A673 (cell line): ENCODE measurements around the gene PTPRK. TPM values are rescaled to one million over a fixed set of nuclear protein-coding genes. Genes with fewer than 3 reads are reported as not detected.

Experiments
- BruUV-seq: library from RNA; stranded (reverse); fragments of 400-500 nt; replicated peaks from 2 replicates; lab custom pipeline; 2021; lab: Mats Ljungman, UMichigan
- CTCF ChIA-PET: fragments of 300-600 bp; sonication (Branson Sonifier 250); formaldehyde crosslinking; loops from one replicate; lab custom pipeline; 2022; ENCODE audit warnings: antibody characterized with exemption; lab: Charles Lee
- POLR2A ChIA-PET: fragments of 300-600 bp; sonication (Branson Sonifier 250); formaldehyde crosslinking; loops from one replicate; lab custom pipeline; 2022; ENCODE audit warnings: antibody characterized with exemption; ENCODE audit not compliant: low non-redundant PET; lab: Charles Lee
- DNase-seq: peaks from one replicate; pipeline ENCODE4 v3.0.0-alpha.2; 2015; ENCODE audit warnings: low spot score
- H3K27ac ChIP-seq: fragments of 200-600 bp; sonication (generic); 2 replicates; pipeline ENCODE4 v1.5.1; 2016; ENCODE audit warnings: mixed run types, low read depth, mild to moderate bottlenecking, mixed read lengths, antibody characterized with exemption, low read length; ENCODE audit not compliant: poor library complexity, severe bottlenecking
- H3K27me3 ChIP-seq: fragments of 200-600 bp; sonication (generic); replicated peaks from 2 replicates; pipeline ENCODE4 v1.6.1; 2017; ENCODE audit warnings: mixed run types, low read depth, mild to moderate bottlenecking, mixed read lengths, antibody characterized with exemption, low read length; ENCODE audit not compliant: insufficient read depth, poor library complexity
- H3K36me3 ChIP-seq: fragments of 200-600 bp; sonication (generic); 2 replicates; pipeline ENCODE4 v1.6.1; 2016; ENCODE audit warnings: mixed run types, mild to moderate bottlenecking, mixed read lengths, antibody characterized with exemption, low read length; ENCODE audit not compliant: insufficient read depth, poor library complexity, severe bottlenecking
- H3K4me1 ChIP-seq: fragments of 200-600 bp; sonication (generic); 2 replicates; pipeline ENCODE4 v1.6.1; 2017; ENCODE audit warnings: mixed run types, mild to moderate bottlenecking, mixed read lengths, antibody characterized with exemption, low read length; ENCODE audit not compliant: insufficient read depth, poor library complexity, severe bottlenecking
- H3K4me3 ChIP-seq: fragments of 200-600 bp; sonication (generic); 2 replicates; pipeline ENCODE4 v1.5.1; 2016; ENCODE audit warnings: low read depth, mixed run types, mild to moderate bottlenecking, mixed read lengths, low read length; ENCODE audit not compliant: poor library complexity, severe bottlenecking
- H3K9me3 ChIP-seq: fragments of 200-600 bp; sonication (generic); 2 replicates; pipeline ENCODE4 v1.6.1; 2016; ENCODE audit warnings: mixed run types, low read depth, mild to moderate bottlenecking, mixed read lengths, antibody characterized with exemption, low read length; ENCODE audit not compliant: poor library complexity, severe bottlenecking
- CTCF ChIP-seq: fragments of 300-800, 200-600 bp; sonication (generic); conservative IDR thresholded peaks from 2 replicates; pipeline ENCODE4 v1.5.1; 2017; ENCODE audit warnings: low read depth, mild to moderate bottlenecking, antibody characterized with exemption, low read length, moderate library complexity, mixed read lengths
- EZH2 ChIP-seq: fragments of 200-600 bp; sonication (generic); IDR thresholded peaks from 2 replicates; pipeline ENCODE4 v1.6.1; 2017; ENCODE audit warnings: borderline replicate concordance, low read depth, mild to moderate bottlenecking, mixed read lengths, antibody characterized with exemption, low read length; ENCODE audit not compliant: poor library complexity, severe bottlenecking
- intact Hi-C: fragments of 100-400 bp; cut with micrococcal nuclease; formaldehyde crosslinking; loops from one replicate; pipeline ENCODE4 v1.10.0; 2022; ENCODE audit not compliant: unreplicated experiment
- total RNA-seq: library from RNA; stranded (reverse); gene quantifications from 2 replicates; pipeline ENCODE4 v1.2.3, GENCODE V29; 2021

The PTPRK gene
- total RNA-seq, 1 experiment from 2014 or later: 77.3 TPM

- no peak for DNase-seq
Observed at GRCh38 chr6:128358244-128358776, 162.1 kb downstream of the PTPRK start.

GRCh38 chr6:128357392-128358130 lies 162.8 kb downstream of the PTPRK start:
- intact Hi-C loops: no loop called here
- TF ChIP-seq EZH2 (no peak), CTCF (no peak)
- no peaks in the 10 kb centered on the region for H3K36me3 ChIP-seq
- CTCF ChIA-PET: no interaction called here
- POLR2A ChIA-PET: interaction anchor here (0.6 kb wide), 1 partner anchor 557 kb away, joined by 4 read pairs; no protein-coding TSS in a partner anchor
- no peak for DNase-seq
- no peaks in the 10 kb centered on the region for H3K27me3 ChIP-seq
- no peak overlapping the region for H3K4me3 ChIP-seq
- no TSS peak for BruUV-seq
- peaks cover 1% of the 10 kb centered on the region for H3K4me1 ChIP-seq
- H3K9me3 ChIP-seq: no peaks in the 10 kb centered on the region
- H3K27ac ChIP-seq: no peak overlapping the region

More at GRCh38 chr6:128358244-128358776, 162.1 kb downstream of the PTPRK start:
- H3K36me3 ChIP-seq: no peaks in the 10 kb centered on the region
- peaks cover 8% of the 10 kb centered on the region for H3K4me1 ChIP-seq
- POLR2A ChIA-PET: interaction anchor here (0.6 kb wide), 1 partner anchor 558 kb away, joined by 4 read pairs; no protein-coding TSS in a partner anchor
- TF ChIP-seq CTCF: no peak
- no peak for TF ChIP-seq EZH2
- CTCF ChIA-PET: no interaction called here
- intact Hi-C loops: no loop called here
- no peaks in the 10 kb centered on the region for H3K9me3 ChIP-seq
- BruUV-seq: no TSS peak
- H3K4me3 ChIP-seq: no peak overlapping the region
- H3K27me3 ChIP-seq: no peaks in the 10 kb centered on the region
- H3K27ac ChIP-seq: no peak overlapping the region

- Histone ChIP-seq H3K4me1 (no peaks in the 10 kb centered on the region), H3K27me3 (no peaks in the 10 kb centered on the region), H3K4me3 (no peak overlapping the region), H3K27ac (no peak overlapping the region), H3K36me3 (no peaks in the 10 kb centered on the region), H3K9me3 (no peaks in the 10 kb centered on the region)
- TF ChIP-seq EZH2: no peak
- no peak for TF ChIP-seq CTCF
- intact Hi-C loops: no loop called here
- no TSS peak for BruUV-seq
- CTCF ChIA-PET: no interaction called here
- POLR2A ChIA-PET: no interaction called here
- no peak for DNase-seq
Observed at GRCh38 chr6:128352366-128352765, 168.0 kb downstream of the PTPRK start.
